ENCODE results near the gene HOMER2.
"Not testable (repeated sequence)": the region's sequence is repeated elsewhere in the genome, so short reads cannot be mapped to it uniquely, and the experiment has no call there.

The HOMER2 gene

GRCh38 chr15:82830427-82831173 lies 121.9 kb downstream of the HOMER2 start:
- no peaks in the 10 kb centered on the region for H3K9me3 Mint-ChIP-seq
- H3K4me1 Mint-ChIP-seq, result no peaks in the 10 kb centered on the region
- H3K4me3 Mint-ChIP-seq, result no peak overlapping the region
- no peak for DNase-seq
- TF ChIP-seq CTCF (IDR thresholded peaks at IDR 0.05), result no peak
- no peak overlapping the region for H3K27ac Mint-ChIP-seq
- no peaks in the 10 kb centered on the region for H3K27me3 Mint-ChIP-seq (ENCODE audit: low read depth, poor library complexity)
- peaks cover 56% of the 10 kb centered on the region for H3K36me3 Mint-ChIP-seq (ENCODE audit: low read depth)

- H3K27me3 Mint-ChIP-seq (ENCODE audit: low read depth, poor library complexity), result no peaks in the 10 kb centered on the region
- H3K4me3 Mint-ChIP-seq, result no peak overlapping the region
- no peak for TF ChIP-seq CTCF (IDR thresholded peaks at IDR 0.05)
- no peak for DNase-seq
- no peak overlapping the region for H3K27ac Mint-ChIP-seq
- H3K36me3 Mint-ChIP-seq (ENCODE audit: low read depth), result peaks cover 48% of the 10 kb centered on the region
- no peaks in the 10 kb centered on the region for H3K9me3 Mint-ChIP-seq
- no peaks in the 10 kb centered on the region for H3K4me1 Mint-ChIP-seq
Observed at GRCh38 chr15:82829234-82829633, 123.3 kb downstream of the HOMER2 start.

- Mint-ChIP-seq H3K27me3 (ENCODE audit: low read depth, poor library complexity) (no peaks in the 10 kb centered on the region), H3K36me3 (ENCODE audit: low read depth) (peaks cover 41% of the 10 kb centered on the region), H3K9me3 (no peaks in the 10 kb centered on the region), H3K4me1 (no peaks in the 10 kb centered on the region), H3K4me3 (no peak overlapping the region), H3K27ac (no peak overlapping the region)
- TF ChIP-seq CTCF (IDR thresholded peaks at IDR 0.05), result no peak
- DNase-seq, result no peak
Observed at GRCh38 chr15:82828075-82828474, 124.4 kb downstream of the HOMER2 start.

GRCh38 chr15:82823049-82823448 lies 129.5 kb downstream of the HOMER2 start:
- no peak for DNase-seq
- no peak overlapping the region for H3K4me3 Mint-ChIP-seq
- no peaks in the 10 kb centered on the region for H3K27me3 Mint-ChIP-seq (ENCODE audit: low read depth, poor library complexity)
- no peak overlapping the region for H3K27ac Mint-ChIP-seq
- no peaks in the 10 kb centered on the region for H3K4me1 Mint-ChIP-seq
- peaks cover 61% of the 10 kb centered on the region for H3K36me3 Mint-ChIP-seq (ENCODE audit: low read depth)
- peaks cover 8% of the 10 kb centered on the region for H3K9me3 Mint-ChIP-seq
- no peak for TF ChIP-seq CTCF (IDR thresholded peaks at IDR 0.05)

- not testable (repeated sequence) for H3K27me3 Mint-ChIP-seq (ENCODE audit: low read depth, poor library complexity); H3K4me3 Mint-ChIP-seq; H3K27ac Mint-ChIP-seq; H3K9me3 Mint-ChIP-seq; DNase-seq; H3K4me1 Mint-ChIP-seq
- H3K36me3 Mint-ChIP-seq (ENCODE audit: low read depth), result peaks cover 64% of the 10 kb centered on the region
Observed at GRCh38 chr15:82821851-82822250, 130.7 kb downstream of the HOMER2 start.

DNA sequence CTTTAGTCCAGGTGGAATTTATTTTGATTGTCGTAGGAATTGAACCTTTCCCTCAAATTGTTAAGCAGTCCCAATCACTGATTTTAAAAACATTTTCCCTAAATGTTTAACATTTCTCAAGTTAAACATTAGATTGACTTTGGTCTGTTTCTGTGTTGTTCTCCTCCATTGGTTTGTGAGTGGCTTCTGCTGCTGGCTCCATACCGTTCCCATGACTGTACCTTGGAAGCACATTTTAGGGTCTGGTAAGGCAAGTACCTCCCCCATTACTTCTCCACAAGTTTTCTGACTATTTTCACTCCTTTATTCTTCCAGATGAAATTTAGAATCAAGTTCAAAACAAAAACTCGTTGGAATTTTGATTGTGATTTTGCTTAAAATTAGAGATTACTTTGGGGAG lies 131.1 kb downstream of the HOMER2 start:
- H3K27ac Mint-ChIP-seq; H3K4me3 Mint-ChIP-seq; H3K4me1 Mint-ChIP-seq; H3K27me3 Mint-ChIP-seq (ENCODE audit: low read depth, poor library complexity); DNase-seq; H3K9me3 Mint-ChIP-seq: not testable (repeated sequence)
- H3K36me3 Mint-ChIP-seq (ENCODE audit: low read depth), result peaks cover 64% of the 10 kb centered on the region

DNA sequence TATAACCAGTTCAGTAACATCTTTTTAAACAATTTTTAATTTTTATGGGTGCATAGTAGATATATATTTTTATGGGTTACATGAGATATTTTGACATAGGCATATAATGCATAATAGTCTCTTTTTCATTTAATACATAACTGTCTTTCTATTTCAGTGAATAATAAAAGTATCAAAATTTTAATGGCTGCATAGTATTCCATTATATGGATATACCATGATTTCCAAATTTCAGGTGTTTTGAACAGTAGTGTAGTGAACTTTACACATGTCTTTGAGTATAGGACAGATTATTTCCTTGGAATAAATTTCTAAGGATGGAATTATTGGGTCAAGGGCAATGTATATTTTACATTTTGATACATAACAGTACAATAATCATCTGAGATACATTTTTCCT lies 132.4 kb downstream of the HOMER2 start:
- TF ChIP-seq CTCF (IDR thresholded peaks at IDR 0.05), result no peak
- H3K27me3 Mint-ChIP-seq (ENCODE audit: low read depth, poor library complexity), result no peaks in the 10 kb centered on the region
- H3K4me1 Mint-ChIP-seq, result no peaks in the 10 kb centered on the region
- no peak for DNase-seq
- peaks cover 8% of the 10 kb centered on the region for H3K9me3 Mint-ChIP-seq
- peaks cover 67% of the 10 kb centered on the region for H3K36me3 Mint-ChIP-seq (ENCODE audit: low read depth)
- H3K4me3 Mint-ChIP-seq, result no peak overlapping the region
- no peak overlapping the region for H3K27ac Mint-ChIP-seq

Data from nephron progenitor cell (in vitro differentiated cells).